HepG2 (cell line): ENCODE data around the gene ITGB5.
A peak's percentile ranks its signal among the peaks of the same experiment; 100 is the strongest.

Experiments used
- ARNT ChIP-seq: fragments of 450-650 bp; IDR thresholded peaks from 2 replicates; pipeline ENCODE4 v1.6.1; 2017
- CEBPB ChIP-seq: IDR thresholded peaks from 2 replicates; pipeline ENCODE4 v1.6.1; 2011; ENCODE audit warnings: low read depth, low read length, improper control_type of control experiment, borderline replicate concordance
- REST ChIP-seq, 2 experiments: IDR thresholded peaks; 2 replicates each; pipeline ENCODE4 v1.6.1; 2011 to 2012; ENCODE audit warnings: low read length in 2 of 2, borderline replicate concordance in 1 of 2, low read depth in 1 of 2, mild to moderate bottlenecking in 1 of 2, moderate library complexity in 1 of 2
- ZNF343 ChIP-seq: sonication (generic); formaldehyde crosslinking; IDR thresholded peaks from 2 replicates; pipeline ENCODE4 v1.4.0; 2020; ENCODE audit warnings: mild to moderate bottlenecking, missing genetic modification reagents
- ZNF572 ChIP-seq: sonication (generic); formaldehyde crosslinking; IDR thresholded peaks from 2 replicates; pipeline ENCODE4 v1.5.1; 2020; ENCODE audit warnings: mild to moderate bottlenecking, missing genetic modification reagents

GRCh38 chr3:124833710-124834332 lies 53.3 kb downstream of the ITGB5 start:
- TF ChIP-seq ZNF343 (no peak), CEBPB (peak; percentile 73), ARNT (no peak), ZNF572 (no peak), REST (IDR thresholded peaks at IDR 0.05; ENCODE audit: borderline replicate concordance in 1 of 2, low read depth in 1 of 2, low read length in 2 of 2) (peak in 1 of 2 experiments; percentile 64; a peak in 1 of 4 replicates)
